ENCODE measurements around the gene SEPTIN7. TPM values are rescaled to one million over a fixed set of nuclear protein-coding genes. Genes with fewer than 3 reads are reported as not detected.

SEPTIN7 gene
- total RNA-seq, 1 experiment from 2014 or later, result 121 TPM

DNA sequence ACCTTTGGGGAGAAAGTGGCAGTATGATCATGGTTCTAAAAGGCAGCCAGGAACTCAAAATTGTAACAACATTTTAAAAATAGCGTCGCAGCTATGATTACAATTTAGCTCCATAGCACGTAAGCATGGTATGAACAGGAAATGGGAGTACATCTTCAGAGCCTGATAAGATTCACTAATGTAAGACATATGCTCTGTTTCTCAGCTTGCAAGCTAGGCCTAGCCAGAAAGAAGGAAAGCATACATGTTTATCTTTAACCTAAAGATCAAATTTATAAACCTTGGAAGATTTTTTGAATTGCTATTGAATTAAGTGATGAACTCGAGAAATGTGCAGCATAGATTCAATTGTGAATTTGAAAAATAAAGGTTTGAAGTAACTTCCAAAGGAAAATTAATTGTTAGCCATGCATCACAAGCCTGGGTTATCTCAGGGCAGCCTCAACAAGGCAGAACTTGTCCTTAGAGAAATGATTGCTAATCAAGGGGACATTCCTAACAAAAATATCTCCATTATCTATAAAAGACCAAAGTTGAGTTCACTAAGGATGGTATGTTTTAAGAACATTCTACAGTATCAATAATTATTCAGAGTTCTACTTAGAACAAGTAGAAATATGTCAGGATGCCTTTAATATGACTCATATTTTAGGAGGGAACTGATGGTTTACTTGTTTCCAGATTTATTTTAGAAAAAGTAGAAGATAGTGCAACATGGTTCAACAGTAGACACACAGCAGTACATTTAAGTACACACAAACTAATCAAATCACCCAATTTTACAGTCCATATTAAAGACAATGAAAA, 38.8 kb upstream of the SEPTIN7 start:
- Histone ChIP-seq H3K9me3 (ENCODE audit: low read length) (no peaks in the 10 kb centered on the region), H3K4me1 (ENCODE audit: insufficient read depth, low read length) (no peaks in the 10 kb centered on the region), H3K4me3 (ENCODE audit: low read length) (no peak overlapping the region), H2AFZ (ENCODE audit: low read length) (no peak overlapping the region), H3K27me3 (ENCODE audit: low read length) (no peaks in the 10 kb centered on the region), H4K20me1 (ENCODE audit: low read length) (no peaks in the 10 kb centered on the region), H3K36me3 (ENCODE audit: low read depth, low read length) (no peaks in the 10 kb centered on the region), H3K9ac (ENCODE audit: low read length) (no peak overlapping the region), H3K4me2 (ENCODE audit: low read length) (no peak overlapping the region), H3K27ac (ENCODE audit: low read length) (no peak overlapping the region), H3K9me2 (replicated peaks; ENCODE audit: low read length) (no peaks in the 10 kb centered on the region), H3K79me2 (ENCODE audit: low read length) (no peaks in the 10 kb centered on the region), H3F3A (ENCODE audit: low read length, unreplicated experiment) (no peaks in the 10 kb centered on the region)
- no peak for DNase-seq
- TF ChIP-seq, protein P1, sequence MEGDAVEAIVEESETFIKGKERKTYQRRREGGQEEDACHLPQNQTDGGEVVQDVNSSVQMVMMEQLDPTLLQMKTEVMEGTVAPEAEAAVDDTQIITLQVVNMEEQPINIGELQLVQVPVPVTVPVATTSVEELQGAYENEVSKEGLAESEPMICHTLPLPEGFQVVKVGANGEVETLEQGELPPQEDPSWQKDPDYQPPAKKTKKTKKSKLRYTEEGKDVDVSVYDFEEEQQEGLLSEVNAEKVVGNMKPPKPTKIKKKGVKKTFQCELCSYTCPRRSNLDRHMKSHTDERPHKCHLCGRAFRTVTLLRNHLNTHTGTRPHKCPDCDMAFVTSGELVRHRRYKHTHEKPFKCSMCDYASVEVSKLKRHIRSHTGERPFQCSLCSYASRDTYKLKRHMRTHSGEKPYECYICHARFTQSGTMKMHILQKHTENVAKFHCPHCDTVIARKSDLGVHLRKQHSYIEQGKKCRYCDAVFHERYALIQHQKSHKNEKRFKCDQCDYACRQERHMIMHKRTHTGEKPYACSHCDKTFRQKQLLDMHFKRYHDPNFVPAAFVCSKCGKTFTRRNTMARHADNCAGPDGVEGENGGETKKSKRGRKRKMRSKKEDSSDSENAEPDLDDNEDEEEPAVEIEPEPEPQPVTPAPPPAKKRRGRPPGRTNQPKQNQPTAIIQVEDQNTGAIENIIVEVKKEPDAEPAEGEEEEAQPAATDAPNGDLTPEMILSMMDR (conservative IDR thresholded peaks at IDR 0.05; ENCODE audit: low read depth, low read length), result no peak
- no peak for TF ChIP-seq EZH2 (IDR thresholded peaks at IDR 0.05; ENCODE audit: low read length, unreplicated experiment)
- TF ChIP-seq EZH2phosphoT487 (IDR thresholded peaks at IDR 0.05; ENCODE audit: borderline replicate concordance, low read length), result no peak
- intact Hi-C loops (cut with micrococcal nuclease), result no loop called here
- ChIA-PET POLR2A (ENCODE audit: unreplicated experiment) (no interaction called here), CTCF (no interaction called here)
- BruUV-seq (replicated peaks), result no TSS peak
- ATAC-seq, result no peak

DNA sequence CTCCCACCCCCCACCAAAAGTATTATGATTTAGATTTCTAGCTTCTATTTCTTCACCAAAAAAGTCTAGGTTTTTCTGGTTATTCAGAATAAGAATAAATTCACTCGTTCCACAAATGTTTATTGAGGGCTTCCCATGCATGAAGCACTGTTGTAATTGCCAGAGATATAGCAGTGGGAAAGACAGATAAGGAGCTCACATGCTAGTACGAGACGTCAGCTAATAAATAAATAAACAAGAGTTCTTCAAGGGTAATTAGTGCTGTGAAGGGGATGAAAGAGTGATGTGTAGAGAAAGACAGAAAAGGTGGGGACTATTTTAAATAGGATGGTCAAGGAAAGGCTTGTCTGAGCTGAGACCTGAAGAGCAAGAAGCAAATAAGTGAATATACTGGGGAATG, 38.1 kb upstream of the SEPTIN7 start:
- no peaks in the 10 kb centered on the region for H3K4me1 ChIP-seq (ENCODE audit: insufficient read depth, low read length)
- H3K9ac ChIP-seq (ENCODE audit: low read length), result no peak overlapping the region
- H3K27ac ChIP-seq (ENCODE audit: low read length), result no peak overlapping the region
- H3K36me3 ChIP-seq (ENCODE audit: low read depth, low read length), result no peaks in the 10 kb centered on the region
- ChIA-PET POLR2A (ENCODE audit: unreplicated experiment) (no interaction called here), CTCF (no interaction called here)
- TF ChIP-seq, protein P1 (conservative IDR thresholded peaks at IDR 0.05; ENCODE audit: low read depth, low read length), result no peak
- TF ChIP-seq EZH2 (IDR thresholded peaks at IDR 0.05; ENCODE audit: low read length, unreplicated experiment) (no peak), EZH2phosphoT487 (IDR thresholded peaks at IDR 0.05; ENCODE audit: borderline replicate concordance, low read length) (no peak)
- H3K79me2 ChIP-seq (ENCODE audit: low read length), result no peaks in the 10 kb centered on the region
- no peaks in the 10 kb centered on the region for H4K20me1 ChIP-seq (ENCODE audit: low read length)
- no peak overlapping the region for H3K4me2 ChIP-seq (ENCODE audit: low read length)
- no peaks in the 10 kb centered on the region for H3K9me3 ChIP-seq (ENCODE audit: low read length)
- ATAC-seq (no peak), DNase-seq (no peak)
- BruUV-seq (replicated peaks), result no TSS peak
- H2AFZ ChIP-seq (ENCODE audit: low read length), result no peak overlapping the region
- H3F3A ChIP-seq (ENCODE audit: low read length, unreplicated experiment), result no peaks in the 10 kb centered on the region
- H3K27me3 ChIP-seq (ENCODE audit: low read length), result no peaks in the 10 kb centered on the region
- intact Hi-C loops (cut with micrococcal nuclease), result no loop called here
- no peak overlapping the region for H3K4me3 ChIP-seq (ENCODE audit: low read length)
- no peaks in the 10 kb centered on the region for H3K9me2 ChIP-seq (replicated peaks; ENCODE audit: low read length)

DNA sequence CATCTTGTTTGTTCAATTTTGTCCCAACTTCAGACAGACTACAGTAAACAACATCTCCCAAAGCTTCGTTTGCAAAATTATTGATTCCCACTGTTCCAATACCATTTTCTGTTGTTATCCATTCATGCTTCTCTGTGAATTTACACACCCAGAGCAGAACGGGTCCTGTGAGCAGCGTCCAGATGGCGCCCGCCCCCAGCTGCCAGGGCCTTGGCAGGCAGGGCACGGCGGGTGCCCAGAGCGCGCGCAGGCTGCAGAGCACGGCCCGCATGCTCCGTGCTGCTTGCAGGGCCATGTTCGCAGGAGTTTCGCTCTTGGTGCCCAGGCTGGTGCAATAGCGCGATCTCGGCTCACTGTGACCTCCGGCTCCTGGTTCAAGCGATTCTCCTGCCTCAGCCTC, 32.5 kb upstream of the SEPTIN7 start:
- TF ChIP-seq, protein P1 (conservative IDR thresholded peaks at IDR 0.05; ENCODE audit: low read depth, low read length), result no peak
- TF ChIP-seq EZH2phosphoT487 (IDR thresholded peaks at IDR 0.05; ENCODE audit: borderline replicate concordance, low read length), result no peak
- no peak for TF ChIP-seq EZH2 (IDR thresholded peaks at IDR 0.05; ENCODE audit: low read length, unreplicated experiment)
- H3K36me3 ChIP-seq (ENCODE audit: low read depth, low read length), result no peaks in the 10 kb centered on the region
- ATAC-seq, result no peak
- no peaks in the 10 kb centered on the region for H3K9me3 ChIP-seq (ENCODE audit: low read length)
- H3K4me3 ChIP-seq (ENCODE audit: low read length), result no peak overlapping the region
- H2AFZ ChIP-seq (ENCODE audit: low read length), result no peak overlapping the region
- H3K79me2 ChIP-seq (ENCODE audit: low read length), result no peaks in the 10 kb centered on the region
- no peak overlapping the region for H3K4me2 ChIP-seq (ENCODE audit: low read length)
- H3K27ac ChIP-seq (ENCODE audit: low read length), result no peak overlapping the region
- ChIA-PET CTCF (no interaction called here), POLR2A (ENCODE audit: unreplicated experiment) (no interaction called here)
- intact Hi-C loops (cut with micrococcal nuclease), result no loop called here
- no peaks in the 10 kb centered on the region for H3K9me2 ChIP-seq (replicated peaks; ENCODE audit: low read length)
- DNase-seq, result no peak
- H3K9ac ChIP-seq (ENCODE audit: low read length), result no peak overlapping the region
- BruUV-seq (replicated peaks), result no TSS peak
- no peaks in the 10 kb centered on the region for H3K27me3 ChIP-seq (ENCODE audit: low read length)
- H4K20me1 ChIP-seq (ENCODE audit: low read length), result no peaks in the 10 kb centered on the region
- H3K4me1 ChIP-seq (ENCODE audit: insufficient read depth, low read length), result no peaks in the 10 kb centered on the region
- no peaks in the 10 kb centered on the region for H3F3A ChIP-seq (ENCODE audit: low read length, unreplicated experiment)

All from PC-3 (cell line).